ENCODE measurements around the gene SLC27A4. TPM values are rescaled to one million over a fixed set of nuclear protein-coding genes. Genes with fewer than 3 reads are reported as not detected.

SLC27A4 gene
- total RNA-seq, 6 experiments from 2014 or later: 15.8 to 97.3 (median 24.1) TPM

DNA sequence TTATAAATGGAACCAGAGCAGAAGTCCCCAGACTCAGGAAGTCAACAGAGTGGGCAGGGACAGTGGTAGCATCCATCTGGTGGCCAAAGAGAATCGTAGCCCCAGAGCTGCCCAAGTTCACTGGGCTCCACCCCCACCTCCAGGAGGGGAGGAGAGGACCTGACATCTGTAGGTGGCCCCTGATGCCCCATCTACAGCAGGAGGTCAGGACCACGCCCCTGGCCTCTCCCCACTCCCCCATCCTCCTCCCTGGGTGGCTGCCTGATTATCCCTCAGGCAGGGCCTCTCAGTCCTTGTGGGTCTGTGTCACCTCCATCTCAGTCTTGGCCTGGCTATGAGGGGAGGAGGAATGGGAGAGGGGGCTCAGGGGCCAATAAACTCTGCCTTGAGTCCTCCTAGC lies 20.5 kb downstream of the SLC27A4 start:
- ATAC-seq (no peak), DNase-seq (no peak)
- intact Hi-C loops (cut with DNase I): loop anchor here in 1 of 2 donors (10.0 kb wide), 1 partner anchor 54 kb away; no protein-coding TSS in a partner anchor
- no peak overlapping the region for H3K4me3 ChIP-seq
- H3K36me3 ChIP-seq: peaks cover 0 to 5% (median 2%) of the 10 kb centered on the region in 4 donors
- no peak overlapping the region for H3K27ac ChIP-seq
- H3K27me3 ChIP-seq: no peaks in the 10 kb centered on the region
- no peaks in the 10 kb centered on the region for H3K9me3 ChIP-seq
- no CpG with 5 or more reads among the region's 2 CpGs for WGBS (ENCODE audit: insufficient coverage, low coverage, low lambda C conversion rate, missing lambda C conversion rate)
- peaks cover 0 to 11% (median 0%) of the 10 kb centered on the region in 4 donors for H3K4me1 ChIP-seq
- TF ChIP-seq CTCF (IDR thresholded peaks at IDR 0.05) (no peak), POLR2A (IDR thresholded peaks at IDR 0.05) (no peak)

DNA sequence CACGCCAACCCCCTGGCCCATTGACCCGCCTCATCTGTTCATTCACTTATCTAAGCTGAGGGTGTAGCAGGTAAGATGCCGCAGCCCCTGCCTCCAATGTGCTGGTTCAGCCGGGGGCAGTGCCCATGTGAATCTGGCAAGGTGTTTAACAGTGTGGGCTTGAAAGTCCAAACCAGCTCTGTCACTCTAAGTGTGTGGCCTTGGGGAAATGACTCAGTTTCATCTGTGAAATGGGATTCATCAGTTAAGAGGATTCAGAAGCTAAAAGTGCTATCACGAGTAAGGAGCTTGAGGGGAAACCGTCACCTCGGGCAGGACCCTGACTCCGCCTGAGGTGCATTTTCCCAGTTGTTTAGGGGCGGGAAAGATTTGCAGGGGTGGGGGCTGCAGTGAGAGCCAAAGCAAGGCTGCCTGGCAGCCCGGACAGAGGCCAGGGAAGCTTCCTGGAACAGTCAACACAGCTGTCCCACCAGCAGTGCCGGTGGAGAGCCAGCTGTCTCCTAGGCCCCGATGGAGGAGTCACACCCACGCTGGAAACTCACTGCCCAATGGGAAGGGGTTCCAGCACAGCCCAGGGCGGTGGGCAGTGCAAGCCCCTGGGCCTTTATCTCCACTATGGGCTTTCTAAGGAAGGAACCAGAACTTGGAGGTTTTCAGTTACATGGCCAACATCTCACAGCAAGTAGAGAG lies 21.1 kb downstream of the SLC27A4 start:
- peak overlapping the region; percentile 42 to 54 (median 43) for H3K4me3 ChIP-seq
- H3K4me1 ChIP-seq: peaks cover 0 to 11% (median 0%) of the 10 kb centered on the region in 4 donors
- TF ChIP-seq POLR2A (IDR thresholded peaks at IDR 0.05) (no peak), CTCF (IDR thresholded peaks at IDR 0.05) (no peak)
- no peak overlapping the region for H3K27ac ChIP-seq
- WGBS (ENCODE audit: insufficient coverage, low coverage, low lambda C conversion rate, missing lambda C conversion rate): 55% methylated on average over 5 of the region's 14 CpGs
- no peaks in the 10 kb centered on the region for H3K27me3 ChIP-seq
- no peaks in the 10 kb centered on the region for H3K36me3 ChIP-seq
- intact Hi-C loops (cut with DNase I): loop anchor here in 1 of 2 donors (10.0 kb wide), 1 partner anchor 53 kb away; no protein-coding TSS in a partner anchor
- peak in 2 of 4 donors; percentile 5 to 9 for ATAC-seq
- H3K9me3 ChIP-seq: no peaks in the 10 kb centered on the region
- no peak for DNase-seq

DNA sequence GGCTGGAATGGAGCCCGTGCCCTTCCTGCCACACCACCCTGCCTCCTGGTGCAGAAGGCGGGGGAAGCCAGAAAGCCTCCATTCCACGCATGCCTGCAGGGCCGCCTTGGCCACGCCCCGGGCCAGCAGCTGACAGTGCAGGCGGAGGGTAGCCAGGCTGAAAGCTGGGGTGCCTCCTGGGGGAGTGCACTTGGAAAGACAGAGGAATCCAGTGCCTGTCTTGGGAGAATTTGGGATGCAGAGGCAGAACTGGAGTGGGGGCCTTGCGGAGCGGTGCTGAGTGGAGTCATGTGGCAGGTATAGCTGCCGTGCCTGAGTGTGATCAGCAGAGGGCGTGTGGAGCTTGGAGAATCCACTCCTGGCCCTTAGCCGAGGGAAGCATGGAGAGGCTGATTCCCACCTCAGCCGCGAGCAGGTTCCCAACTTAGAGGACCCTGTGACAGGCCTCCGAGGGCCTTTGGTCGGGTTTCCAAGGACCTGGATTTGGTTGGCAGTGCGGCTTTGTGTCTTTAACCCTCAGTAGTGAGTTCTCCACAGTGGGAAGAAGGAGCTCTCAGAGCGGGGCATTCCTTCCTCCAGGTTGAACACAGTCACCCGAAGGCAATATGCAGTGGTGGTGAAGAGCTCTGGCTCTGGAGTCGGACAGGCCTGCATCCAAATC lies 21.8 kb downstream of the SLC27A4 start:
- Histone ChIP-seq H3K9me3 (no peaks in the 10 kb centered on the region), H3K4me3 (peak overlapping the region; percentile 42 to 54 (median 43)), H3K27me3 (no peaks in the 10 kb centered on the region), H3K36me3 (no peaks in the 10 kb centered on the region), H3K27ac (no peak overlapping the region), H3K4me1 (peaks cover 0 to 11% (median 0%) of the 10 kb centered on the region in 4 donors)
- peak; percentile 80 to 84 (median 81) for DNase-seq
- intact Hi-C loops (cut with DNase I): loop anchor here in 1 of 2 donors (10.0 kb wide), 1 partner anchor 53 kb away; no protein-coding TSS in a partner anchor
- WGBS (ENCODE audit: insufficient coverage, low coverage, low lambda C conversion rate, missing lambda C conversion rate): 2% methylated on average over 17 of the region's 20 CpGs
- TF ChIP-seq CTCF (IDR thresholded peaks at IDR 0.05) (peak; percentile 80 to 87 (median 84)), POLR2A (IDR thresholded peaks at IDR 0.05) (no peak)
- ATAC-seq: peak; percentile 94 to 97 (median 95)

GRCh38 chr9:128362774-128363173 lies 22.4 kb downstream of the SLC27A4 start:
- no peak overlapping the region for H3K27ac ChIP-seq

More at GRCh38 chr9:128362774-128363173, 22.4 kb downstream of the SLC27A4 start:
- no peak for ATAC-seq
- Histone ChIP-seq H3K4me1 (peaks cover 0 to 11% (median 0%) of the 10 kb centered on the region in 4 donors), H3K4me3 (no peak overlapping the region), H3K9me3 (no peaks in the 10 kb centered on the region), H3K36me3 (no peaks in the 10 kb centered on the region), H3K27me3 (no peaks in the 10 kb centered on the region)
- DNase-seq: no peak
- intact Hi-C loops (cut with DNase I): loop anchor here in 1 of 2 donors (10.0 kb wide), 1 partner anchor 52 kb away; no protein-coding TSS in a partner anchor
- 80% methylated on average over 1 of the region's 3 CpGs for WGBS (ENCODE audit: insufficient coverage, low coverage, low lambda C conversion rate, missing lambda C conversion rate)
- no peak for TF ChIP-seq POLR2A (IDR thresholded peaks at IDR 0.05)
- no peak for TF ChIP-seq CTCF (IDR thresholded peaks at IDR 0.05)
